ENCODE data around the gene EXOC4. TPM values are rescaled to one million over a fixed set of nuclear protein-coding genes. Genes with fewer than 3 reads are reported as not detected.

EXOC4 gene
- total and polyA plus RNA-seq, 2 of the 8 experiments (the other 6 are each of a cell fraction or from before 2014, with no cell fraction given): 27.0 to 67.3 TPM

DNA sequence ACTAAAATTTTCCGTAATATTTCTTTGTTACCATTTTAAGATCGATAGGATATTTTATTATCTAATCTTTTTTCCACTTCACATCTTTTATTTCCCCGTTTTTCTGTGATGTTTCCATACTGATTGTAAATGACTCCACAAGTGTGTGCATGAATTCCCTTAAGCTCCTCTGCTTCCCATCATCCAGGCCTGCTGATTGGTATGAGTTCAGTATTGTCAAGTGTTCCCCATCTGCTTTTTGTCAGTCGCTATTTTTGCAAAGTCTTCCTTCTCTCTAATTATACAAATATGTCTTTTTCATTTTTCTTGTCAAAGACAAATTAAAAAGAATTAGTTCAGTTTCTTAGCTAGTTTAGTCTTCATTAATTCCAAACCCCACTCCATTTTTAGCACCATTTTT lies 184.7 kb downstream of the EXOC4 start (continued):
- TF ChIP-seq RAD21 (IDR thresholded peaks at IDR 0.05 in 1 of 2, conservative IDR thresholded peaks at IDR 0.05 in 1 of 2; ENCODE audit: low read depth in 2 of 2, low read length in 2 of 2): no peak
- TF ChIP-seq JUN (IDR thresholded peaks at IDR 0.05; ENCODE audit: low read depth, low read length): no peak
- TF ChIP-seq EZH2 (IDR thresholded peaks at IDR 0.05; ENCODE audit: low read depth, low read length, severe bottlenecking): no peak
